ENCODE results near the gene ABLIM1.

The ABLIM1 gene

DNA sequence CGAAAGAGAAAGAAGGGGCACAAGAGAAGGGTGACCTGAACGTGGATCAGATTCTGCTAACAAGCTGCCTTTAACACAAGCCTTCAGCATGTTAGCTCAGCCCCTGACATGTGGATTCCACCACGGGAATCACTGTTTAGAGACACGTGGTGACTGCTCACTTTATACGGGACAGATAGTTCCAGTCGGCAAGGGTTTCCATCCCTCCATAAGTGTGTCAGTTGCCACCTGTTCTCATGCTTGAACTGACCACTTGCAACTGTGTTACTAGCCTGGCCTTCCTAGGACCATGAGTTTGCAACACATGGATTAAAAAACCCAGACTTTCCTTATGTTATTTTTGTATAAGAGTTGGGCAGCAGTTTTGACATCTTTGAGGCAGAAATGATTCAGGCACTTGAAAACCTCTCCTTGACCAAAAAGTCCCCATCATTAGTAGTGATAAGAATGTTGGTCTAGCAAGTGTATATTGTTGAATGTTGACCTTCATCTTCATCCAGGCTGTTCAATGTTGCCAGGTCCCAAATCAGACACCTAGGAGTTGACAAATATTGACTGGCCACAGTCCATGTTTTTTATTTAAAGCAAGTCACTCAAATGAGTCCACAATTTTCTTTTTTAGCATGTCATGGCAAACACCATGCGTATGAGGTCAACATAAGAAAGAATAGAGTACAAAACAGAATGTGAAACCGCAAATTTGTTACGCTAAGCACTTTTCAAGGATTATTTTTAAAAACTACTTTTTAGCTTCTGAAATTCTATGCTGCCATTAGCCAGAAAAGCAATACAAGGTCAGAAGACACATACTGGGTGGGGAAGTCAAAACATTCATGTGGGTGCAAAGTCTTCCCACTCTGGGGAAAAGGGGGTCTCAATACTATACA lies 101.6 kb downstream of the ABLIM1 start:
- H3K4me3 ChIP-seq (ENCODE audit: low read length) = no peak overlapping the region
- TF ChIP-seq, protein P1, sequence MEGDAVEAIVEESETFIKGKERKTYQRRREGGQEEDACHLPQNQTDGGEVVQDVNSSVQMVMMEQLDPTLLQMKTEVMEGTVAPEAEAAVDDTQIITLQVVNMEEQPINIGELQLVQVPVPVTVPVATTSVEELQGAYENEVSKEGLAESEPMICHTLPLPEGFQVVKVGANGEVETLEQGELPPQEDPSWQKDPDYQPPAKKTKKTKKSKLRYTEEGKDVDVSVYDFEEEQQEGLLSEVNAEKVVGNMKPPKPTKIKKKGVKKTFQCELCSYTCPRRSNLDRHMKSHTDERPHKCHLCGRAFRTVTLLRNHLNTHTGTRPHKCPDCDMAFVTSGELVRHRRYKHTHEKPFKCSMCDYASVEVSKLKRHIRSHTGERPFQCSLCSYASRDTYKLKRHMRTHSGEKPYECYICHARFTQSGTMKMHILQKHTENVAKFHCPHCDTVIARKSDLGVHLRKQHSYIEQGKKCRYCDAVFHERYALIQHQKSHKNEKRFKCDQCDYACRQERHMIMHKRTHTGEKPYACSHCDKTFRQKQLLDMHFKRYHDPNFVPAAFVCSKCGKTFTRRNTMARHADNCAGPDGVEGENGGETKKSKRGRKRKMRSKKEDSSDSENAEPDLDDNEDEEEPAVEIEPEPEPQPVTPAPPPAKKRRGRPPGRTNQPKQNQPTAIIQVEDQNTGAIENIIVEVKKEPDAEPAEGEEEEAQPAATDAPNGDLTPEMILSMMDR (conservative IDR thresholded peaks at IDR 0.05; ENCODE audit: low read length) = no peak
- no peak for DNase-seq (ENCODE audit: low read depth)

DNA sequence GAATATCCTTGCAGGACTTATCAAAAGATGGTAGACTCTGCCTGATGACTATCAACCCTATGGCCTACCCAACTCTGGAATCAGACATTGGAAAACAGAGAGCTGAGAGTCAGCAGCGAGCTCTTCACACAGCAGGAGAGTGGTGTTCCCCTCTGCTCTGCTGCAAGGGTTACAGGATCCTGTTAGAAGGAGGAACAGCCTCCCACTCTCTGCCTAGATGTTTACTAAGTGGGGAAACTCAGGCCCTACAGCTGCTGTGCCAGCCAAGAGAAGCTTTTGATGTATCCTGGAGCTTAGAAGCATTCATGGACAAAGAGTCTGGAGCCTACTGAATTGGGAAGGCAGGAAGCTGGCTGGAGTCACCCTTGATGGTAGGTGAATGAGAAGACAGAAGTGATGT lies 104.6 kb downstream of the ABLIM1 start:
- DNase-seq (ENCODE audit: low read depth) = no peak
- TF ChIP-seq, protein P1 (conservative IDR thresholded peaks at IDR 0.05; ENCODE audit: low read length) = no peak
- no peak overlapping the region for H3K4me3 ChIP-seq (ENCODE audit: low read length)

DNA sequence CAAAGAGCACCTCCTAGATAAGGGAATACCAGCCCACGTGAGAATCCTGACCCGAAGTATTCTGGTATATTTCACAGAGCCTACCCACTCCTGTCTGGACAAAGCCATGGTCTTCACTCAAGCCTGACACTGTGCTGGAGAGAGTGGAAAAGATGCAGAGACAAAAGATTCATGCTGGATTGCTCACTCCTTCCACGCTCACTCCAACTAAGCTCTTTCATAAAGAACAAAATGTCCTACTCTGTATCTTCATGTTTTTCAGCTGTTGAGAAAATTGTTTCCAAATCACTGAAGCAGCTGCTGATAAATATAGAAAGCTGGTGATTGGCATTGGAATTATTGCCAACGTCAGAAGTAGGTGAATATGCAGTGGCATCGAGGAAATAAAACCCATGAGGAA lies 106.0 kb downstream of the ABLIM1 start:
- no peak overlapping the region for H3K4me3 ChIP-seq (ENCODE audit: low read length)
- TF ChIP-seq, protein P1 (conservative IDR thresholded peaks at IDR 0.05; ENCODE audit: low read length) = no peak
- DNase-seq (ENCODE audit: low read depth) = no peak

DNA sequence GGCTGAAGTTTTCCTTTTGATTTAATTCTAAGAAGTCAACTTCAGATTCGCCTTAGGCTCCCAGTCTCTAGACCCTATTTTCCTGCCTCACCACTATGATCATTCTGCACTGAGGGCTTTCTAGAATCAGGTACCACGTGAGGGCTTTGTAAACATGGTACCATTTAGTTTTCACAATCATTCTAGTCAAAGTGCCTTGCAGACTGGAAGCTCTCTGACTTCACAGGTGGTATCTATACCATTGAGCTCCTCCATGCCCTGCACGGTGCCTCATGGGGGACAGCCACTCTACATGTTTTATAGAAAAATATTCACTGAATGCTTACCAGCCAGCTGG lies 106.5 kb downstream of the ABLIM1 start:
- TF ChIP-seq, protein P1 (conservative IDR thresholded peaks at IDR 0.05; ENCODE audit: low read length) = no peak
- no peak for DNase-seq (ENCODE audit: low read depth)
- H3K4me3 ChIP-seq (ENCODE audit: low read length) = no peak overlapping the region

DNA sequence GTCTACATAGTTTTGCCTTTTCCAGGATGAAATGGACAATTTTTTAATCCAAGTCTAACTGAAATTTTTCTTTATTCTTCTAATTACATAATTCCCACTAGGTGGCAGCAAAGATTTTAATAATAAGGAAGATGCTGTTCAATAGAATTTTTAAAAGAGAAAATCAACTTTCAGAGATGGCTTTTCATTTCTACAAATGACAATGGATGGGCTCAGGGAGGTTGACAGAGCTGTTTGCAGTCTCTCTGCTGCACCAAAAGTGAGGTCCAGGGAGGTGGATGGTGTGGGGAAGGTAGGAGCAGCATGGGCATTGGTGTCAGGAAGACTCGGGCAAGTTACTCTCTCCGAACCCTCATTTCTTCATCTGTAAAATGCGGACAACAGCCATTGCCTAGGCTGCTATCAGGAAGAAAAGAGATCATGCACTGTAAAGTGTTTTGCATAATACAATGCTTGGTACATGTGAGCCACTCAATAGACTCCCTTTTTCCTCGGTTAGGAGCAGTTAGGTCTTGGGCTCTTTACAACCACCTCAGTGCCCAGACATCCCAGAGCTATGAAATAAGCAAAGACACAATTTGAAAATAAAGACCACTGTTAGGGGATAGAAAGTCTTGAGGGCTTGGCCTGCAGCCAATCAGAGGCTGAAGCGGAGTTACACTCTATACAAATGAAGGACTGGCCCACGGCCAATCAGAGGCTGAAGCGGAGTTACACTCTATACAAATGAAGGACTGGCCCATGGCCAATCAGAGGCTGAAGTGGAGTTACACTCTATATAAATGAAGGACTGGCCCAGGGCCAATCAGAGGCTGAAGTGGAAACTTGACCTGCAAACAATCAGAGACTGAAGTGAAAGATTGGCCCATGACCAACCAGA lies 107.1 kb downstream of the ABLIM1 start:
- peak; percentile 41 for DNase-seq (ENCODE audit: low read depth)
- H3K4me3 ChIP-seq (ENCODE audit: low read length) = no peak overlapping the region
- TF ChIP-seq, protein P1 (conservative IDR thresholded peaks at IDR 0.05; ENCODE audit: low read length) = peak; percentile 43; the same call in 1 of the 2 replicates

DNA sequence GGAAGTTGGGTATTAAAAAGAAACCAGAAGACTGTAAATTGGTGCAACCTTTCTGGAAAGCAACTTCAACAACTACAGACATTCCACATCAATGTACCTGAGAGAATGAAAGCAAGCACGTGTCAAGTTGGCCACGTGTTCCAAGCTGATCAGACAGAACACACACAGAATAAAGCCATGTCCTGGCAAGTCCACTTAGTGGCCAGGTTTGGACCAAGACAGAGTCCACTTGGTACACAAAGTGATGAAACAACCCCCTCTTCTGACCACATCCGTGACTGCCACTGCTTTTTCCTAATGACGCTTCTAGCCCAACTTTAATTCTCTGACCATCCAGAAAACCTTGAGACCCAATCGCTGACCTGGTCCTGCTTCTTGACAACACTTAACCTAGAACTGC lies 109.4 kb downstream of the ABLIM1 start:
- TF ChIP-seq, protein P1 (conservative IDR thresholded peaks at IDR 0.05; ENCODE audit: low read length) = peak; percentile 54
- DNase-seq (ENCODE audit: low read depth) = peak; percentile 38

More for the DNA sequence above, 109.4 kb downstream of the ABLIM1 start:
- no peak overlapping the region for H3K4me3 ChIP-seq (ENCODE audit: low read length)

Measured in AG10803 (cell line).